RPMI7951 (cell line): Measurements from ENCODE around the gene TNFRSF1A. TPM values are rescaled to one million over a fixed set of nuclear protein-coding genes. Genes with fewer than 3 reads are reported as not detected.

Experiments
- DNase-seq: peaks from one replicate; pipeline ENCODE4 v3.0.0-alpha.2; 2012; ENCODE audit warnings: low read depth
- total RNA-seq: library from RNA; depleted of rRNA; stranded (reverse); fragments of >200 nt; shearing (Covaris generic); gene quantifications from 2 replicates; pipeline ENCODE4 v1.2.3, GENCODE V29; 2014

The TNFRSF1A gene
- total RNA-seq, 1 experiment from 2014 or later, result 91.2 TPM

- DNase-seq, result peak; percentile 37
Measured at GRCh38 chr12:6336889-6337853, 4.7 kb downstream of the TNFRSF1A start.

GRCh38 chr12:6336079-6336888, 5.6 kb downstream of the TNFRSF1A start:
- DNase-seq, result peak; percentile 98

DNA sequence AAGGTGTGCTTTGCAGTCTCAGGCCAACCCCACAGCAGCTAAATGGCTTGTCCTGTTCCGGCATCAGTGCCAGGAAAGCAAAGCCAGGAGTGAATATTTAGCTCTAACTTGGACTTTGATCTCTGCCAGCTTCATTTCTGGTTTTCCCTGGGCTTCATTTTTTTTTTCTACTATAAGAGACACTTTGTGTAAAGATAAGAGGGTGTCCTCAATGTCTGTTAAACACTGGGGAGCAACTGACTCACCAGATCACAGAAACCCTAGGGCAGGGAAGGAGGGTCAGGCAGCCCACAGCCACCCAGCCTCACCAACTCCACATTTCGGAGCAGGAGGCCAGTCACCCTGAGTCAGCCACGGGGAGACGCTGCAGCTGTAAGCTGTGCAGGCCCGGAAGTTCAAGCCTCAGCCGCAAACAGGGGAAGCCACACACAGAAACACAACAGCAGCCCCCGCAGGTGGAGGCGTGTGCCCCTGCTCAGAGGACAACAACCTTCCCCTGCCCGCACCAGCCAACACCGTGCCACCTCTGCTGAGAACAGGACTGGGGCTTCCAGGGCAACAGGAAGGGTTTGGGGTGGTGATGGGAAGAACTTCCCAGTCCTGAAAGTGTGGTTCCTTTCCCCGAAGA, 6.3 kb downstream of the TNFRSF1A start:
- peak; percentile 90 for DNase-seq

- DNase-seq, result no peak
Measured at GRCh38 chr12:6334940-6335450, 6.9 kb downstream of the TNFRSF1A start.

GRCh38 chr12:6334359-6334758, 7.5 kb downstream of the TNFRSF1A start:
- DNase-seq, result no peak

GRCh38 chr12:6333566-6333965, 8.3 kb downstream of the TNFRSF1A start:
- peak; percentile 84 for DNase-seq

DNA sequence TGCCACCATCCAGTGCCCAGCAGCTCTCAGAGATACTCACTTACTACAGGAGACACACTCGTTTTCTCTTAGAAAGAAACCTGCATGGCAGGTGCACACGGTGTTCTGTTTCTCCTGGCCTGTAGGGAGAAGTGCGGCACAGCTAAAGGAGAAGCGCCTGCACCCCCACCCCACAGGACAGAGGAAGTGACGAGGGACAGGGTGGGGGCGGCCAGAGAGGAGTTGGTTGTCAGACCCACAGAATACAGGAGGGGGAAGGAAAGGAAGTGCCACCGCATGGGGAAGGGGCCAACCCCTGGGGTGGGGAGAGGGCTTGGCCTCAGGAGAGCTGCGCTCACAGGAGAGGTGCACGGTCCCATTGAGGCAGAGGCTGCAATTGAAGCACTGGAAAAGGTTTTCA, 8.8 kb downstream of the TNFRSF1A start:
- DNase-seq, result no peak

- peak; percentile 66 for DNase-seq
Measured at GRCh38 chr12:6332459-6332858, 9.4 kb downstream of the TNFRSF1A start.

DNA sequence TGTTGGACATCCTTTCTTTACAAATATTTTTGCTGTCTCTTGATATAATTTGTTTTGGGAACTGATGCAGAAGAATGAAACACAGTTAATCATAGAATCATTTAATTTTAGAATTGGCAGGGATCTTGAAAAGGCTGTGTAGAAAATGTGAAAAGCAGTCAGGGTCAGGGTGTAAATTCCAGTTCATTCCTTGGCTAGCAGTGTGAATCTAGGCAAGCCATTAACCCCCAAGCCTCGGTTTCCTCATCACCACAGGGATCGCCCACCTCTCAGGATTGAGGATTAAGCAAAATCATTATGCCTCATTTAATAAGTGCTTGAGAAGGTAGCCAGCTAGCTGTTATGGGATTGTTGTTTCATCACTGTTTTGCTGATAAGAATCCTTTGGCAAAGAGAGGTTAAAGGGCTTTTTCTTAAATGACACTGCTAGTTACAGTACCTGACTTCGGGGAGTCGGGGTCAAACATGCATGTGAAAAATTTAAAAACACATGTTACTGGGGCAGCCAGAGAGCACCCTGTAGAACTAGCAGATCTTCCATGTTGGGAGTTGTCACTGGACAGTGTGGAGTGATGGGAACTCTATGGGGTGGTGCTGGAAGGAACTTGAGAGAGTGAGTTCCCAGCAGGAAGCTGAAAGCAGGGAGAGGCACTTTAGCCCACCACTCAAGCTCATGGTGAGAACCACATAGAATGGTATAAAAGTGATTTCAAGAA, 10.7 kb downstream of the TNFRSF1A start:
- no peak for DNase-seq

DNA sequence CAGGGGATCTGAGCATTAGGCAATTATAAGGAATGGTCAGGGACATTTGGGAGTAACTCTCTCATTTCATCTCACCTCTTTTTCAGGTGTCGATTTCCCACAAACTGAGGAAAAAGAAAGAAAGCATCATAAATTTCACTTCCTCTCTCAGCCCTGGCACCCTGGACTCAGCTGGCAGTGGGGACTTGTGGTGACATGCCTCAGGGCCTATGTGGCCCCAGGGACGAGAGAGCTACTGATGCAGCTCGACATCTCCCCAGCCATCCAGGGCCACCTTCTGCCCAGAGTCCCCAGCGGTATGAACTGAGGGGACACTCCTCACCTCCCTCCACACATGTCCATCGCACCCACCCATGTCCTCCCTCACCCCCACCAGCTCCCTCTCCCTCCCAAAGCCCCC, 11.7 kb downstream of the TNFRSF1A start:
- no peak for DNase-seq

- no peak for DNase-seq
Measured at GRCh38 chr12:6329703-6330064, 12.2 kb downstream of the TNFRSF1A start.

GRCh38 chr12:6328945-6329702, 12.8 kb downstream of the TNFRSF1A start:
- no peak for DNase-seq

GRCh38 chr12:6328045-6328779, 13.7 kb downstream of the TNFRSF1A start:
- no peak for DNase-seq

DNA sequence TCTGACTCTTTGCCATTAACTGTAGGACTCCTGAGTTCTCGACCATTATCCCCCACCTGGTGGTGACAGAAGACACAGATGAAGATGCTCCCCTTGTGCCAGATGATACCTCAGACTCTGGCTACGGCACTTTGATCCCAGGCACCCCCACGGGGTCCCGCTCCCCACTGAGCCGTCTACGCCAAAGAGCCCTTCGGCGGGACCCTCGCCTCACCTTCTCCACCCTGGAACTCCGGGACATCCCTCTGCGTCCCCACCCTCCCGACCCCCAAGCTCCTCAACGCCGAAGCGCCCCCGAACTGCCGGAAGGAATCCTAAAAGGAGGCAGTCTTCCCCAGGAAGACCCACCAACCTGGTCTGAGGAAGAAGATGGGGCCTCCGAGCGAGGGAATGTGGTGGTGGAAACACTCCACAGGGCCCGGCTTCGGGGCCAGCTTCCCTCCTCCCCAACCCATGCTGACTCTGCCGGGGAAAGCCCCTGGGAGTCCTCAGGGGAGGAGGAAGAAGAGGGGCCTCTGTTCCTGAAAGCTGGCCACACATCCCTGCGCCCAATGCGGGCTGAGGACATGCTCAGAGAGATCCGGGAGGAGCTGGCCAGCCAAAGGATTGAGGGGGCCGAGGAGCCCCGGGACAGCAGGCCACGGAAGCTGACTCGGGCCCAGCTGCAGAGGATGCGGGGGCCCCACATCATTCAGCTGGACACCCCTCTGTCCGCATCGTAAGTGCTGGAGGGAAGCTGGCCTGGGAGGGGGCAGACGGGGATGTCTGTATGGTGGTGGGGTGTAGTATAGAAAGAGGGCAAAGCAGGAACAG, 14.4 kb downstream of the TNFRSF1A start:
- DNase-seq, result no peak

GRCh38 chr12:6326316-6327228, 15.3 kb downstream of the TNFRSF1A start:
- peak; percentile 47 for DNase-seq

- no peak for DNase-seq
Measured at GRCh38 chr12:6324936-6325750, 16.7 kb downstream of the TNFRSF1A start.
